8988T (cell line): ENCODE results near the gene PRRC2A.

Source experiments
- DNase-seq: peaks from one replicate; pipeline ENCODE4 v3.0.0; 2011

PRRC2A gene

DNA sequence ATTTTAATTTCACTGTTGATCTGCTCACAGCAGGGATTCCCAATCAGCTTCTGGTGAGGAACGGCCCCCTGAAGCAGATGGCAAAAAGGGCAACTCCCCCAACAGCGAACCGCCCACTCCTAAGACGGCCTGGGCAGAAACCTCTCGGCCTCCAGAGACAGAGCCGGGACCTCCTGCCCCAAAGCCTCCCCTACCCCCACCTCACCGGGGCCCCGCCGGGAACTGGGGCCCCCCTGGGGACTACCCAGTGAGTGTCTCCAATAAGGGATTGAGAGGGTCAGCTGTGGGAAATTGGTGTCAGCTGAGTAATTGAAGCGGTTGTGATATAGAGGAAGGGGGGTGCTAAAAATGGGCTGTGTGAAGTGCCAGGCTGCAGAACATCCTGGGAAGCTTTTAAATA, 6.4 kb downstream of the PRRC2A start:
- no peak for DNase-seq

DNA sequence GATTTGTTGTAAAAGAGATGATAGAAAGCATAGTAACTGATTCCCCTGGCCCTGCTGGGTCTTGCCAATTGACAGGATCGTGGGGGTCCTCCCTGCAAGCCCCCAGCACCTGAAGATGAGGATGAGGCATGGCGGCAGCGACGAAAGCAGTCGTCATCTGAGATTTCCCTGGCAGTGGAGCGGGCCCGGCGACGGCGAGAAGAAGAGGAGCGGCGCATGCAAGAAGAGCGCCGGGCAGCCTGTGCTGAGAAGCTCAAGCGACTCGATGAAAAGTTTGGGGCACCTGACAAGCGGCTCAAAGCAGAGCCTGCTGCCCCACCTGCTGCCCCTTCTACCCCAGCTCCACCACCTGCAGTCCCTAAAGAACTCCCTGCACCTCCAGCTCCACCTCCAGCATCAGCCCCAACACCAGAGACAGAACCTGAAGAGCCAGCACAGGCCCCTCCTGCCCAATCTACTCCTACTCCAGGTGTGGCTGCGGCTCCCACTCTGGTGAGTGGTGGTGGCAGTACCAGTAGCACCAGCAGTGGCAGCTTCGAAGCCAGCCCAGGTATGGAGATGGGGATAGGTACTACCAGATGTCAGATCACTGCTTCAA, 7.3 kb downstream of the PRRC2A start:
- no peak for DNase-seq

DNA sequence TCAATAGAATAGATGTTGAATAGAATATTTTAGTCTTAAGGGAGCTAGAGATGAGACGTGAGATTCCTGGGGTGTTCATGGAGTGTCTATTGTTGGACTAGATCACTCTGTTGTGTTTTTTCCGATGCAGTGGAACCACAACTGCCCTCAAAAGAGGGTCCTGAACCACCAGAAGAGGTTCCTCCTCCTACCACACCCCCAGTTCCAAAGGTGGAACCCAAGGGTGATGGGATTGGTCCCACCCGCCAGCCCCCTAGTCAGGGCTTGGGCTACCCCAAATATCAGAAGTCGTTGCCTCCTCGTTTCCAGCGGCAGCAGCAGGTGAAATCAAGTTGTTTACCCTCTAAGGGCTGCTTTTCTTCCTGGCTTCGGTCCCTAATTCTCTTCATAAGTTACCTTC, 8.5 kb downstream of the PRRC2A start:
- no peak for DNase-seq

DNA sequence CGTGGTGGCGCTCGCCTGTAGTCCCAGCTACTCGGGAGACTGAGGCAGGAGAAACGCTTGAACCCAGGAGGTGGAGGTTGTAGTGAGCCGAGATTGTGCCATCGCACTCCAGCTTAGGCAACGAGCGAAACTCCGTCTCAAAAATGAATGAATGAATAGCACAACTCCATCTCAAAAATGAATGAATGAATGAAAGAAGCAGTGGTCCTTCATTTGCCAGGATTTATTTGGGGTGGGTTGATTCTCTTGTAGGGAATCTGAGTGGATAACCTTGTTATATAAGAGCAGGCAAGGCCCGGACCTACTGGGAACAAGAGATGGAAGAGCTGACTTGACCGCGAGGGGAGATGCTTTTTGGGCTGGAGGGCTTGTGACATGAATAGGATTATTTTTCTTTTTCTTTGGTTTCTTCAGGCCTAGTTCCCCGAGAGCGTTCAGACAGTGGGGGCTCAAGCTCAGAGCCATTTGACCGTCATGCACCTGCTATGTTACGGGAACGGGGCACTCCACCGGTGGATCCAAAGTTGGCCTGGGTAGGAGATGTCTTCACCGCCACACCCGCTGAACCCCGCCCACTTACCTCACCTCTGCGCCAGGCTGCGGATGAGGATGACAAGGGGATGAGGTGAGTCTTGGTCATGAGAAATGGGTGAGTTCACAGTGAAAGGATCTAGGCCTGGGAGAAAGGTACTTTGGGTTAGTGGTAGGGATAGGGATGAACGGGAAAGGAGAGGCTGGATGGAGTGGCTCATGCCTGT, 9.8 kb downstream of the PRRC2A start:
- no peak for DNase-seq

DNA sequence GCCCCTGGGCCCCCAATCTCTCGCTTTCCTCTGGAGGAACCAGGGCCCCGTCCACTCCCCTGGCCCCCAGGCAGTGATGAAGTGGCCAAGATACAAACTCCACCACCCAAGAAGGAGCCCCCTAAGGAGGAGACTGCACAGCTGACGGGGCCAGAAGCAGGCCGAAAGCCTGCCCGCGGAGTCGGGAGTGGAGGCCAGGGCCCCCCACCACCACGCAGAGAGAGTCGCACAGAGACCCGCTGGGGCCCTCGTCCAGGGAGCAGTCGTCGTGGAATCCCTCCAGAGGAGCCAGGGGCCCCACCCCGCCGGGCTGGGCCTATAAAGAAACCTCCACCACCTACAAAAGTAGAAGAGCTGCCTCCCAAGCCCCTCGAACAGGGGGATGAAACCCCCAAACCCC, 10.7 kb downstream of the PRRC2A start:
- DNase-seq, result no peak

DNA sequence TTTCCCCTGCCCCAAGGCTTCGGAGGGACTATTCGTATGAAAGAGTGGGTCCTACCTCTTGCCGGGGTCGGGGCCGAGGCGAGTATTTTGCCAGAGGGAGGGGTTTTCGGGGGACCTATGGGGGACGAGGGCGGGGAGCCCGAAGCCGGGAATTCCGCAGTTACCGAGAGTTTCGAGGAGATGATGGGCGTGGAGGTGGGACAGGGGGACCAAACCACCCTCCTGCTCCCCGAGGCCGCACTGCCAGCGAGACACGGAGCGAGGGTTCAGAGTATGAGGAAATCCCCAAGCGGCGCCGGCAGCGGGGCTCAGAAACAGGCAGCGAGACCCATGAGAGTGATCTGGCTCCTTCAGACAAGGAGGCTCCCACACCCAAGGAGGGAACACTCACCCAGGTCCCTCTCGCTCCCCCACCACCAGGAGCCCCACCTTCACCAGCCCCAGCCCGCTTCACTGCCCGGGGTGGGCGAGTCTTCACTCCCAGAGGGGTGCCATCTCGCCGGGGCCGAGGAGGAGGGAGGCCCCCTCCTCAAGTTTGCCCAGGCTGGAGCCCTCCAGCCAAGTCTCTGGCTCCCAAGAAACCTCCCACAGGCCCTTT, 11.3 kb downstream of the PRRC2A start:
- no peak for DNase-seq

DNA sequence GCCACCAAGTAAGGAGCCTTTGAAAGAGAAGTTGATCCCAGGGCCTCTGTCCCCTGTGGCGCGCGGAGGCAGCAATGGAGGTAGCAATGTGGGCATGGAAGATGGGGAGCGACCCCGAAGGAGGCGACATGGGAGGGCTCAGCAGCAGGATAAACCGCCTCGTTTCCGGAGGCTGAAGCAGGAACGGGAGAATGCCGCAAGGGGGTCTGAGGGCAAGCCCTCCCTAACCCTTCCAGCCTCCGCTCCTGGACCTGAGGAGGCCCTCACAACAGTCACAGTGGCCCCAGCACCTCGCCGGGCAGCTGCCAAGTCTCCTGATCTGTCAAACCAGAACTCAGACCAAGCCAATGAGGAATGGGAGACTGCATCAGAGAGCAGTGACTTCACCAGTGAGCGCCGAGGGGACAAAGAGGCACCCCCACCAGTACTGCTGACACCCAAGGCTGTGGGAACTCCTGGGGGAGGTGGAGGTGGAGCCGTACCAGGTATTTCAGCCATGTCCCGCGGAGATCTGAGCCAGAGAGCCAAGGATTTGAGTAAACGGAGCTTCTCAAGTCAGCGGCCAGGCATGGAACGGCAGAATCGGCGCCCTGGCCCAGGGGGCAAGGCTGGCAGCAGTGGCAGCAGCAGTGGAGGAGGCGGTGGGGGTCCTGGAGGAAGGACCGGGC, 11.9 kb downstream of the PRRC2A start:
- no peak for DNase-seq

DNA sequence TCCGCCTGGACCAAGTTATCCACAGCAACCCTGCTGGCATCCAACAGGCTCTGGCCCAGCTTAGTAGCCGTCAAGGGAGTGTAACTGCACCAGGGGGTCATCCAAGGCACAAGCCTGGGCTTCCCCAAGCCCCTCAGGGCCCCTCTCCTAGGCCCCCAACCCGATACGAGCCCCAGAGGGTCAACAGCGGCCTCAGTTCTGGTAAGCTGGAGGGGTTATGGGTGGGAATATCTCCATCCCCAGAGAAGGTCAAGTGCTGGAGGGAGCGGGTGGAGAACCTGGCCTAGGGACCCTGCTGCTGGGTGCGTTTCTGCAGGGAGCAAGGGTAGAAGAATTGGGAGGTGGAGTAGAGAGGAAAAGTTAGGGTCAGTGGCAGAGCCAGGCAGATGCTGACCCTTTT, 12.9 kb downstream of the PRRC2A start:
- DNase-seq, result no peak

DNA sequence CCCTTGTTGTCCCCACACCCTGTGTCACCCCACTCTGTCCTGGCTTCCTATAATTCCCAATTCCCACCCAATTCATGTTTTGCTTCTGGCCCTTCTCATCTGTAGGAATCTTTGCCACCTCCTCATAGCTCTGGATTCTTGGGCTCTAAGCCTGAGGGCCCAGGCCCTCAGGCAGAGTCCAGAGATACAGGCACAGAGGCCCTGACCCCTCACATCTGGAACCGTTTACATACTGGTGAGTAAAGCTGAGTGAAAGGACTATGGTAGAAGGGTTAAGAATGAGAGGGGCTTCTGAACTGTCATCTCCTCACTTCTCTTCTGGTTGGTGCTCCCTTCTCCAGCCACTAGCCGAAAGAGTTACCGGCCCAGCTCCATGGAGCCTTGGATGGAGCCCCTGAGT, 13.6 kb downstream of the PRRC2A start:
- no peak for DNase-seq

DNA sequence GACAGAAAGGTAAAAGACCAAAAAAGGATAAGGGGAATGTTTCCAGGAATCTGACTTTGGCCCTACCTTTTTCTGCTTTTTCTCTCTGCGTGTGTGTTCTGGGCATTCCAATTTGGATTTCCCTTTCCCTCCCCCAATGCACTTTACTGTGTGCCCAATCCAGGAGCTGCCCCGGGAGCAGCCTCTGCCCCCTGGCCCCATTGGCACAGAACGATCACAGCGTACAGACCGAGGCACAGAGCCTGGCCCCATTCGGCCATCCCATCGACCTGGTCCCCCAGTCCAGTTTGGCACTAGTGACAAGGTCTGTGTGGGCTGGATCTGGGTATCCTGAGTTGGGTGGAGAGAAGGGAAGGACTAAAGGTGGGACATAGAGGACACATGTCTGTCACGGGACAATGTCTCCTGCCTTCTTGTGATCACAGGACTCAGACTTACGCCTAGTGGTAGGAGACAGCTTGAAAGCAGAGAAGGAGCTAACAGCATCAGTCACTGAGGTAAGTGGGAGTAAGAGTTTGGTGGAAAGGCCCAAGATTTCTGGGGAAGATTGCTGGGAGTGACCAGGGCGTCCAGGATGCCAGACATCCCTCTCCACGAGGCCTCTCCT, 14.6 kb downstream of the PRRC2A start:
- DNase-seq, result no peak

DNA sequence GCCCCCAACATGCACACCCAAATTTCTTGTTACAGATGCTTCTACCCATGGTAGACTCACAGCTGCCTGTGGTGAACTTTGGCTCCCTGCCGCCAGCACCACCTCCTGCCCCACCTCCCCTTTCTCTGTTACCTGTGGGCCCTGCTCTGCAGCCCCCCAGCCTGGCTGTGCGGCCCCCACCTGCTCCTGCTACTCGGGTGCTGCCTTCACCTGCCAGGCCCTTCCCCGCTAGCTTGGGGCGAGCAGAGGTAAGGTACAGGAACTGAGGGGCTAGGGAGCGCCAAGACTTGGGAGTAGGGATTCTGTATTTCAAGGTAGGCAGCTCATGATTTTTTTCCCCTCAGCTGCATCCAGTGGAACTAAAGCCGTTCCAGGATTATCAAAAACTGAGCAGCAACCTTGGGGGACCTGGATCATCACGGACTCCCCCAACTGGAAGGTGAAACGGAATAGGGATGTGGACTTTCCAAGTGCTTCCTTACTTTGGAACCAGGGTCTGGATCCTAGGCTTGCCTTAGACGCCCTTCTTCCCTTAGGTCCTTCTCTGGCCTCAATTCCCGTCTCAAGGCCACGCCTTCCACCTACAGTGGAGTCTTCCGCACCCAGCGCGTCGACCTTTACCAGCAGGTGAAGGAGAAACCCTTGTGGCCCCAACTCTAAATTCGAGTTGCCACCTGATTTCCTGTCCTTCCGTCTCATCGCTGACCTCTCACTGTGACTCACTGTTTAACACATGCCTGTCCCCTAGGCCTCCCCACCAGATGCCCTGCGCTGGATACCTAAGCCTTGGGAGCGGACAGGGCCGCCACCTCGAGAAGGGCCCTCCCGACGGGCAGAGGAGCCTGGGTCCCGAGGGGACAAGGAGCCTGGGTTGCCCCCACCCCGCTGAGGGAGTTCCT, 16.4 kb downstream of the PRRC2A start:
- DNase-seq, result no peak

DNA sequence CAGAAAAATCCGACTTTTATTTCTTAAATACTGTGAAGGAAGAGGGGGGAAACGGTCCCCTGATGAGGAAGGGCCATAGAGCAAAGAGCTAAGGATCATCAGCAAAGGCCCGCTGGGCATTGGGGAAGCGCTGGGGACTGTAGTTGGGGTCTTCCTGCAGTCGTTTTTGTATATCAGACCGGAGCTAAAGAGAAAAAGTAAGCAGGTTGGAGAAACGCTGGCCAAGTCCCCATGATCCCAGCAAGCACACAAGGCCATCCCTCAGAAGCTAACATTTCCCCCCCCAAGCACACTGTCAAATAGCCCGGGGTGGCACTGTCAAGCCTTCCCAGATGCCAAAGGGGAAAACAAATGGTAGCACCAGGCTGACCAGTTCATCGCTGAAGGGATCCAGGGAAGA, 18.5 kb downstream of the PRRC2A start:
- DNase-seq, result no peak

DNA sequence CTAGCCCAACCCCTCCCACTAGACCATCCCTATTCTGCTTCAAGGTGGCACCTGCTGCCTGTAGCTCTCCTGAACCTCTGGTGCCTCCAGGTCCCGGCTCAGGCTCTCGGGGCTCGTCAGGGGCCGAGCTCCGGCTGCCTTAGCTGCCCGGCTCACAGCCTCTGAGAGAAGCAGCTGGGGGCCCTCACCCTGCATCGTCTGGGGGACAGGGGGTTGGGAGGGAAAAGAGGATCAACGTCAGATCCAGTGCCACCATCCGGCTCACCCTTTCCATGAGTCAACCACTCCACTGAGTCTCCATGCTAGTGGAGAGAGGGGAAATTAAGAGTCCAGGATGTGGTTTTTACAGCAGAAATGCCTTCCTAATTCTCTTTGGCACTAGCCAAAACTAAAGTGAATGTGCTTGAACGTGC, 18.9 kb downstream of the PRRC2A start:
- no peak for DNase-seq

DNA sequence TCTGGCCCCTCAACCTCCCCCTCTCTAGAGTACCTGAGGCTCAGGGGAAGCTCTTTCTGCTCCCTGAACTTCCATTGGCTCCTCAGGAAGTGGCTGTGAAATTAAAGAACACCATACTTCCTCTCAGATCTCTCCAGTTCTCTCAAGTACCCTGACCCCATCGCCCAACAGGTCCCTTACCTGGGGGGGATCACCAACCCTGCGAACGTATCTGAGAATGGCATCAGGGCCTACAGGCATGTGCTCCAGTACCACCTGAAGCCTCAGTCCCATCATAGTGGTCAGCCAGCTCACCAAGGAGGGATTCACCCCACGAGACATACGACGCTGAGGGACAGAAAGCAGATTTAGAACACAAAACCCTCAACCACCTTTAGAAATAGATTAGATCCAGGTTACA, 20.1 kb downstream of the PRRC2A start:
- DNase-seq, result no peak

DNA sequence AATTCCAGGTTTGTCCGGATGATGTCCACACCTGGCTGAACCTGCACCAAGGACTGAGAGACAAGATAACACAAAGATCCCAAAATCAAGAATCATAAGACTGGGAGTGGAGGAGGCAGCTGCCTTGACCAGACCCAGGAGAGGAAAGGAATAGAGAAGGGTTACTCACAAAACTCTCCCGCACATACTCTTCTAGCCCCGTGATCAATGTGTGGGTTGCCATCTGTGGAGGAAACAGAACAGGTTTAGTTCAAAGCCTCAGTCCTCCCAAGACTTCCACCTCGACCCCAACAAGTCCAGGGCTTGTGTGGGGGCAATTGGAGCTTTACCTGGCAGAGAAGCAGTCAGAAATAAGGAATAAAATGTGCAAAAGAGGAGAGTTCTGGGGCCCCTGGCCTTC, 20.9 kb downstream of the PRRC2A start:
- no peak for DNase-seq

DNA sequence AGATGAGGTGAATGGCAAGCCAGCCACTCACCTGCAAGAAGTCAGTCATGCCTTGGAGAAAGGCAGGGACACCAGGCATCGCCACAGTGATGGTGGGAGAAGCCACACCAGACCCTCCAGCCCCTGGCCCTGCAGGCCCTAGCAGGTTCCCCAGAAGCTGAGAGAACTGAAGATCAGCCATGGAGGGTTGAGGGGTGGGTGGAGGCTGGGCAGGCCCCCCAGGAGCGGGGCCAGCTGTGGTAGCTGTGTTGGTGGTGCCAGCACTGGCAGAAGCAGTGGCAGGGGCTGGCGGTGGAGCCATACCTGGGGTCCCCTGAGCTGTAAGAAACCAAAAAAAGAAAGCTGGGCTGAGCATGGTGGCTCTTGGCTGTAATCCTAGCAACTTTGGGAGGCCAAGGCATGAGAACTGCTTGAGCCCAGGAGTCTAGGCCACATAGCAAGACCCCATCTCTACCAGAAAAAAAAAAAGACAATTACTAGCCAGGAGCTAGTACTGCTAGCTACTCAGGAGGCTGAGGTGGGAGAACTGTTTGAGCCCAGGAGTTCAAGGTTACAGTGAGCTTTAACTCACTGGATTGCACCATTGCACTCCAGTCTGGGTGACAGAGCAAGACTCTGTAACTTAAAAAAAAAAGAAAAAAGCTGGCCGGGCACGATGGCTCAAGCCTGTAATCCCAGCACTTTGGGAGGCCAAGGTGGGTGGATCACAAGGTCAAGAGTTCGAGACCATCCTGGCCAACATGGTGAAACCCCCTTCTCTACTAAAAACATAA, 22.5 kb downstream of the PRRC2A start:
- DNase-seq, result no peak

DNA sequence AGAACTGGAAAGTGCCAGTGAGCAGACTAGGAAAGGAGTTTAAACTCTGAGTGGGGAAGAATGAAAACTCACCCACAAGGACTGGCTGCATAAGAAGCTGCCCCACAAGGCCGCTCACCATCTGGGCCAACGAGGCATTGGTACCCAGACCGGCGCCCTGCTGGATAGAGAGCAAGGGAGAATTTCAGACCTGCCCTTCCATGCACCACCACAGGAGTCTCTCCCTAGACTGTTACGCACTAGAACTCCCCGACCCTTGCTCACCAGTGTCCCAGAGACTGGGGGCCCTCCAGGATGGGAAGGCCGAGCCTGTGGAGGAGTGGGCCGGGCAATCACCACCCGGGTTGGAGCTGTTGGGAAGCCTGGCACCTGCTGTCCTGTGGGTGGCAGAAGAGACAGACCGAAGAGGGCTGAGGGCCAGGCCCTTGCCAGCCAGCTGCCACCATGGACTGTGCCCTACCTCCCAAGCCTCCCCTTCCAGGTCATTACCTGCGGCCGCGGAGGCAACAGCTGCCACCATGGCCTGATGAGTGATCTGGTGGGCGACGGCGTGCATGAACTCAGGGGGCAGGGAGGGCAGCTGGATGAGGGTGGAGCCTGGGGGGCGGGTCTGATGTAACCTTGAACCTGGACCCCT, 23.4 kb downstream of the PRRC2A start:
- DNase-seq, result no peak

DNA sequence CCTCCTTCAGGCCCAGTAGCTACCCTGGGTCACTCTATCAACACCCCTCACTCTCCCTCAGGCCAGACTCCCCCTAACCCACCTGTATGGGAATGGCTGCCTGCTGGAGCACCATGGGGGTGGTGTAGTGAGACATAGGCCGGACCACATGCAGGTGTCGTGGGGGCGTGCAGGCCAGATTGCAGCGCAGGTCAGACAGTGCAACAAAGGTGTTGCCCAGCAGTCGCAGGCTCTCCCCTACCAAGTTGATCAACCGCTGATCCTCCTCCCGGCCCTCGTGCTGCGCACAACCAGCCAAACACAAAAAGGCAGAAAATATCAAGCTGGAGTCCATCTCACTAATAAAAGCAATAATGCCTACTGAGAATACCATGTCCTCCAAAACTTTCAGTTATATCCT, 24.8 kb downstream of the PRRC2A start:
- no peak for DNase-seq

DNA sequence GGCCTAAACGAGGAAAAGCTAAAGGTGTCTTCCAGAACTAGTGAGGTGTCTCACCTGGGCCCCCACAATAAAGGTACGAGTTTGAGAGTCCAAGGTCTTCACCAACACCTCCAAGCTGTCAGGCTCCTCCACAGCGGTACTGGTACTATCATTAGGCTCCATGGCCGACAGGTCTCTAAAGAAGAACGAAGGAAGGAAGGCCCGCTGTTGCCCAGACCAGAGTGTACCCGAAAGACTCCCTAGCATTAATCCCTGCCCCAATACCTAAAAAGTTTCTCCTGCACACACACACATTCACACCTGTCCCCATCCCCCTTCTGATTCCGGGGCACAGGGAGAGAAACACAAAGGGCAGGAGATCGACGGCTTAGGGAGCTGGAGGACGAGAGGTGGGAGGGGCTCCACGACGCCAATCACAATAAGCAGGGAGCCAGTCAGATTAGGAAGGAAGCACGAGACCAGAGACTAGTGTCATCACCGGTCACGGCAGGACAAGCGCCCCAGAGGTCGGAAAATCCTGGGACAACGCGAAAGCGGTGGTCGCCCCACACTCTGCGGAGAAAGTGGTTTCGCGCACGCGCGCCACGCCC, 31.2 kb downstream of the PRRC2A start:
- peak; percentile 65 for DNase-seq

DNA sequence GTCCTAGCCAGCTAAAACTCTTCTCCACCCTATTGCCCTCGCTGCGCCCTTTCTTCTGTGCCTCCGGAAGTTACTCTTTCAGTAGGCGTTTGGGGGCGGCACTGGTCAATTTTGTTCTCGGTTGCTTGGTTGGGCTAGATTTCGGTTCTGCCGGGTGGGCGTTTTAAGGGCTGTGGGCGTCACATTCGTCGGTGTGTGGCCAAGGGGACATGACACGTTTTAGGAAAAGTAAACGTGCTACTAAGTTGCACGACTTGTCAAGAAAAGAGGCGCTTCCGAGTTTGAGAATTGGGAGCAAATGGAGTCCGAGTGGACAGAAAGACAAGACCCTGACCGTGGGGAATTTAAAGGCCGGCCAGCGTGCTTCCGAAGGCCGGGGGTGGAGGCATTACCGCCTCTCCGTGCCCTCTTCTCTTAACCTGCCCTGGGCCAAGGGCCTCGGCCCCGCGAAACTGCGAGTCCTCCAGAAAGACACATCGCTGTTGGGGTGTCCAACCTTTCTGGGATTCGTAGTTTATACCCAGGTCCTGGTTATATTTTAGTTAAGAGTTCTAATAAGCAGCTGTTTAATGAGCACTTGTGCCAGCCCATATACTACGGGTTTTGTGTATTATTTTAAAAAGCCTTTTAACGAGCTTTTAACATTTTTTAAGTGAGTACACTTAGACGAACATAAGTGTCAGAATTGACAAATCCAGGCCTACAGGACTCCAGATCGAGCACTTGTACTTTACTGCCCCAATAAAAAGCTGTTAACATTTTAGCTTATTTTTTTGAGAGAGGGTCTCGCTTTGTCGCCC, 32.6 kb downstream of the PRRC2A start:
- DNase-seq, result peak; percentile 89
